ENCODE results near the gene CYP4V2.
"Not testable (repeated sequence)": the region's sequence is repeated elsewhere in the genome, so short reads cannot be mapped to it uniquely, and the experiment has no call there.

CYP4V2 gene

GRCh38 chr4:186240452-186240847 lies 49.1 kb downstream of the CYP4V2 start:
- Histone ChIP-seq H3K9me3 (ENCODE audit: control insufficient read depth, low read depth, low read length) (no peaks in the 10 kb centered on the region), H3K4me3 (ENCODE audit: low read length) (no peak overlapping the region), H3K27ac (ENCODE audit: low read length) (no peak overlapping the region), H3K36me3 (ENCODE audit: control insufficient read depth, low read depth, low read length) (peaks cover 20% of the 10 kb centered on the region), H3K4me1 (ENCODE audit: control insufficient read depth, low read depth, low read length) (peaks cover 19% of the 10 kb centered on the region), H3K9ac (ENCODE audit: low read length) (no peak overlapping the region), H3K27me3 (ENCODE audit: control insufficient read depth, insufficient read depth, low read length) (no peaks in the 10 kb centered on the region)

- Histone ChIP-seq H3K4me1 (ENCODE audit: control insufficient read depth, low read depth, low read length) (peaks cover 19% of the 10 kb centered on the region), H3K4me3 (ENCODE audit: low read length) (peak overlapping the region; percentile 48), H3K27me3 (ENCODE audit: control insufficient read depth, insufficient read depth, low read length) (no peaks in the 10 kb centered on the region), H3K9me3 (ENCODE audit: control insufficient read depth, low read depth, low read length) (no peaks in the 10 kb centered on the region), H3K9ac (ENCODE audit: low read length) (peak overlapping the region; percentile 48), H3K36me3 (ENCODE audit: control insufficient read depth, low read depth, low read length) (peaks cover 20% of the 10 kb centered on the region), H3K27ac (ENCODE audit: low read length) (peak overlapping the region; percentile 71)
Measured at GRCh38 chr4:186240848-186241491, 49.6 kb downstream of the CYP4V2 start.

GRCh38 chr4:186241616-186242015 lies 50.2 kb downstream of the CYP4V2 start:
- Histone ChIP-seq H3K9me3 (ENCODE audit: control insufficient read depth, low read depth, low read length) (no peaks in the 10 kb centered on the region), H3K4me3 (ENCODE audit: low read length) (peak overlapping the region; percentile 48), H3K9ac (ENCODE audit: low read length) (peak overlapping the region; percentile 48), H3K4me1 (ENCODE audit: control insufficient read depth, low read depth, low read length) (peaks cover 19% of the 10 kb centered on the region), H3K36me3 (ENCODE audit: control insufficient read depth, low read depth, low read length) (peaks cover 20% of the 10 kb centered on the region), H3K27me3 (ENCODE audit: control insufficient read depth, insufficient read depth, low read length) (no peaks in the 10 kb centered on the region), H3K27ac (ENCODE audit: low read length) (peak overlapping the region; percentile 71)

GRCh38 chr4:186242031-186242430 lies 50.7 kb downstream of the CYP4V2 start:
- Histone ChIP-seq H3K4me3 (ENCODE audit: low read length) (peak overlapping the region; percentile 48), H3K27ac (ENCODE audit: low read length) (peak overlapping the region; percentile 71)

GRCh38 chr4:186243331-186243730 lies 52.0 kb downstream of the CYP4V2 start:
- H3K36me3 ChIP-seq (ENCODE audit: control insufficient read depth, low read depth, low read length), result peaks cover 20% of the 10 kb centered on the region

More at GRCh38 chr4:186242031-186242430, 50.7 kb downstream of the CYP4V2 start:
- Histone ChIP-seq H3K4me1 (ENCODE audit: control insufficient read depth, low read depth, low read length) (peaks cover 19% of the 10 kb centered on the region), H3K9ac (ENCODE audit: low read length) (peak overlapping the region; percentile 48), H3K36me3 (ENCODE audit: control insufficient read depth, low read depth, low read length) (peaks cover 20% of the 10 kb centered on the region)
- H3K27me3 ChIP-seq (ENCODE audit: control insufficient read depth, insufficient read depth, low read length); H3K9me3 ChIP-seq (ENCODE audit: control insufficient read depth, low read depth, low read length): not testable (repeated sequence)

GRCh38 chr4:186244835-186245234 lies 53.5 kb downstream of the CYP4V2 start:
- peak overlapping the region; percentile 96 for H3K9ac ChIP-seq (ENCODE audit: low read length)
- H3K4me3 ChIP-seq (ENCODE audit: low read length), result peak overlapping the region; percentile 96

More at GRCh38 chr4:186243331-186243730, 52.0 kb downstream of the CYP4V2 start:
- H3K4me1 ChIP-seq (ENCODE audit: control insufficient read depth, low read depth, low read length), result peaks cover 26% of the 10 kb centered on the region
- H3K9me3 ChIP-seq (ENCODE audit: control insufficient read depth, low read depth, low read length), result no peaks in the 10 kb centered on the region
- H3K9ac ChIP-seq (ENCODE audit: low read length), result no peak overlapping the region
- H3K27ac ChIP-seq (ENCODE audit: low read length), result no peak overlapping the region
- H3K4me3 ChIP-seq (ENCODE audit: low read length), result peak overlapping the region; percentile 96
- no peaks in the 10 kb centered on the region for H3K27me3 ChIP-seq (ENCODE audit: control insufficient read depth, insufficient read depth, low read length)

GRCh38 chr4:186247062-186247752 lies 55.8 kb downstream of the CYP4V2 start:
- peak overlapping the region; percentile 96 for H3K4me3 ChIP-seq (ENCODE audit: low read length)
- not testable (repeated sequence) for H3K27me3 ChIP-seq (ENCODE audit: control insufficient read depth, insufficient read depth, low read length); H3K9me3 ChIP-seq (ENCODE audit: control insufficient read depth, low read depth, low read length)
- H3K4me1 ChIP-seq (ENCODE audit: control insufficient read depth, low read depth, low read length), result peaks cover 51% of the 10 kb centered on the region
- H3K27ac ChIP-seq (ENCODE audit: low read length), result peak overlapping the region; percentile 92
- H3K36me3 ChIP-seq (ENCODE audit: control insufficient read depth, low read depth, low read length), result peaks cover 20% of the 10 kb centered on the region
- peak overlapping the region; percentile 96 for H3K9ac ChIP-seq (ENCODE audit: low read length)

More at GRCh38 chr4:186244835-186245234, 53.5 kb downstream of the CYP4V2 start:
- H3K4me1 ChIP-seq (ENCODE audit: control insufficient read depth, low read depth, low read length), result peaks cover 42% of the 10 kb centered on the region
- H3K36me3 ChIP-seq (ENCODE audit: control insufficient read depth, low read depth, low read length), result peaks cover 20% of the 10 kb centered on the region
- no peak overlapping the region for H3K27ac ChIP-seq (ENCODE audit: low read length)
- H3K9me3 ChIP-seq (ENCODE audit: control insufficient read depth, low read depth, low read length), result no peaks in the 10 kb centered on the region
- no peaks in the 10 kb centered on the region for H3K27me3 ChIP-seq (ENCODE audit: control insufficient read depth, insufficient read depth, low read length)

GRCh38 chr4:186248643-186249042 lies 57.3 kb downstream of the CYP4V2 start:
- Histone ChIP-seq H3K36me3 (ENCODE audit: control insufficient read depth, low read depth, low read length) (peaks cover 14% of the 10 kb centered on the region), H3K9me3 (ENCODE audit: control insufficient read depth, low read depth, low read length) (no peaks in the 10 kb centered on the region), H3K4me3 (ENCODE audit: low read length) (peak overlapping the region; percentile 14), H3K4me1 (ENCODE audit: control insufficient read depth, low read depth, low read length) (peaks cover 46% of the 10 kb centered on the region), H3K27me3 (ENCODE audit: control insufficient read depth, insufficient read depth, low read length) (no peaks in the 10 kb centered on the region), H3K27ac (ENCODE audit: low read length) (peak overlapping the region; percentile 93), H3K9ac (ENCODE audit: low read length) (peak overlapping the region; percentile 31)

- H3K4me3 ChIP-seq (ENCODE audit: low read length), result peak overlapping the region; percentile 14
- H3K27ac ChIP-seq (ENCODE audit: low read length), result peak overlapping the region; percentile 98
- H3K36me3 ChIP-seq (ENCODE audit: control insufficient read depth, low read depth, low read length), result peaks cover 3% of the 10 kb centered on the region
- H3K9me3 ChIP-seq (ENCODE audit: control insufficient read depth, low read depth, low read length), result no peaks in the 10 kb centered on the region
- peak overlapping the region; percentile 31 for H3K9ac ChIP-seq (ENCODE audit: low read length)
- H3K4me1 ChIP-seq (ENCODE audit: control insufficient read depth, low read depth, low read length), result peaks cover 46% of the 10 kb centered on the region
- no peaks in the 10 kb centered on the region for H3K27me3 ChIP-seq (ENCODE audit: control insufficient read depth, insufficient read depth, low read length)
Measured at GRCh38 chr4:186249785-186250754, 58.7 kb downstream of the CYP4V2 start.

GRCh38 chr4:186250760-186251159 lies 59.4 kb downstream of the CYP4V2 start:
- peak overlapping the region; percentile 31 for H3K9ac ChIP-seq (ENCODE audit: low read length)

GRCh38 chr4:186255122-186255521 lies 63.8 kb downstream of the CYP4V2 start:
- peaks cover 21% of the 10 kb centered on the region for H3K4me1 ChIP-seq (ENCODE audit: control insufficient read depth, low read depth, low read length)
- H3K27ac ChIP-seq (ENCODE audit: low read length), result no peak overlapping the region
- H3K9me3 ChIP-seq (ENCODE audit: control insufficient read depth, low read depth, low read length), result no peaks in the 10 kb centered on the region
- peaks cover 11% of the 10 kb centered on the region for H3K36me3 ChIP-seq (ENCODE audit: control insufficient read depth, low read depth, low read length)
- H3K9ac ChIP-seq (ENCODE audit: low read length), result no peak overlapping the region
- H3K4me3 ChIP-seq (ENCODE audit: low read length), result no peak overlapping the region
- no peaks in the 10 kb centered on the region for H3K27me3 ChIP-seq (ENCODE audit: control insufficient read depth, insufficient read depth, low read length)

More at GRCh38 chr4:186250760-186251159, 59.4 kb downstream of the CYP4V2 start:
- Histone ChIP-seq H3K4me3 (ENCODE audit: low read length) (peak overlapping the region; percentile 14), H3K27me3 (ENCODE audit: control insufficient read depth, insufficient read depth, low read length) (no peaks in the 10 kb centered on the region), H3K36me3 (ENCODE audit: control insufficient read depth, low read depth, low read length) (no peaks in the 10 kb centered on the region), H3K9me3 (ENCODE audit: control insufficient read depth, low read depth, low read length) (no peaks in the 10 kb centered on the region), H3K27ac (ENCODE audit: low read length) (peak overlapping the region; percentile 98), H3K4me1 (ENCODE audit: control insufficient read depth, low read depth, low read length) (peaks cover 46% of the 10 kb centered on the region)

Measured in iPS-18a (cell line).